Stimulated activated CD8-positive, alpha-beta memory T cell treated with anti-CD3 and anti-CD28 coated beads, Interleukin-4, amount 100 ng/mL, for 1 hour (primary cell): ENCODE results near the gene PISD.

Experiments used
- DNase-seq, 2 donors: peaks; one replicate each; pipeline ENCODE4 v3.0.0-alpha.2; 2020; ENCODE audit warnings: low read depth in 2 of 2, low spot score in 1 of 2

PISD gene

GRCh38 chr22:31626427-31627150, 35.4 kb downstream of the PISD start:
- DNase-seq: no peak

GRCh38 chr22:31625661-31626426, 36.2 kb downstream of the PISD start:
- DNase-seq: no peak

- DNase-seq: no peak
Measured at GRCh38 chr22:31625257-31625640, 36.8 kb downstream of the PISD start.

GRCh38 chr22:31623592-31624304, 38.3 kb downstream of the PISD start:
- DNase-seq: no peak

- DNase-seq: no peak
Measured at GRCh38 chr22:31622980-31623379, 39.0 kb downstream of the PISD start.

GRCh38 chr22:31621507-31622124, 40.4 kb downstream of the PISD start:
- DNase-seq: no peak

- DNase-seq: no peak
Measured at GRCh38 chr22:31620756-31621480, 41.1 kb downstream of the PISD start.

GRCh38 chr22:31619611-31620300, 42.3 kb downstream of the PISD start:
- DNase-seq: no peak

GRCh38 chr22:31618471-31619176, 43.4 kb downstream of the PISD start:
- no peak for DNase-seq

GRCh38 chr22:31618057-31618456, 44.0 kb downstream of the PISD start:
- DNase-seq: no peak

GRCh38 chr22:31616315-31616980, 45.6 kb downstream of the PISD start:
- DNase-seq: no peak

GRCh38 chr22:31615940-31616314, 46.1 kb downstream of the PISD start:
- no peak for DNase-seq

GRCh38 chr22:31615491-31615860, 46.5 kb downstream of the PISD start:
- no peak for DNase-seq

GRCh38 chr22:31614781-31615490, 47.1 kb downstream of the PISD start:
- DNase-seq: no peak

GRCh38 chr22:31613904-31614296, 48.1 kb downstream of the PISD start:
- no peak for DNase-seq

GRCh38 chr22:31613286-31613903, 48.6 kb downstream of the PISD start:
- no peak for DNase-seq

GRCh38 chr22:31612891-31613285, 49.1 kb downstream of the PISD start:
- DNase-seq: no peak

GRCh38 chr22:31611061-31611760, 50.8 kb downstream of the PISD start:
- DNase-seq: no peak
